ENCODE measurements around the gene WDFY3. TPM values are rescaled to one million over a fixed set of nuclear protein-coding genes. Genes with fewer than 3 reads are reported as not detected.

WDFY3 gene
- polyA plus RNA-seq, 1 donor (not counting 4 experiments of a cell fraction or from before 2014, with no cell fraction given): 28.5 TPM

DNA sequence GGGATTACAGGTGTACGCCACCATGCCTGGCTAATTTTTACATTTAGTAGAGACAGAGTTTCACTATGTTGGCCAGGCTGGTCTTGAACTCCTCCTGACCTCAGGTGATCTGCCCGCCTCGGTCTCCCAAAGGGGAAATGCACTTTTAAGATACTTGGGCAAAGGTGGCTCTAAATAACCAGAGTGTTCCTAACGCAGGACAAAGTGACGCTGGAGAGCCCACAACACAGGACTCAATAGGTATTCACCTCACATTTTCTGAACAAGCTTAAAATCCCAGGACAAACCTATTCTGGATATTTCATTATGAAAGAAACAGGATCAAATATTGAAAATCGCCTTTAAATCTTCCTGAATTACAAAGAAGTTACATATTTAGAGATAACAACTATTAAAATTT lies 69.0 kb downstream of the WDFY3 start:
- Histone ChIP-seq H3K4me2 (ENCODE audit: control insufficient read depth, extremely low read depth, insufficient read depth, low read depth, low read length) (no peak overlapping the region), H3K79me2 (ENCODE audit: control insufficient read depth, insufficient read depth, low read length) (peaks cover 7% of the 10 kb centered on the region), H3K9ac (ENCODE audit: control insufficient read depth, extremely low read depth, insufficient read depth, low read length) (no peak overlapping the region), H3K4me3 (ENCODE audit: control insufficient read depth in 2 of 3, extremely low read depth in 1 of 3, insufficient read depth in 2 of 3, low read depth in 1 of 3, low read length in 3 of 3) (no peak overlapping the region), H3K36me3 (ENCODE audit: control insufficient read depth in 2 of 2, extremely low read depth in 1 of 2, insufficient read depth in 2 of 2, low read length in 2 of 2) (peaks cover 0 to 5% of the 10 kb centered on the region in 2 experiments), H3K9me3 (ENCODE audit: control insufficient read depth, low read depth, low read length) (no peaks in the 10 kb centered on the region), H2AFZ (ENCODE audit: control insufficient read depth, low read length) (no peak overlapping the region), H3K9me1 (ENCODE audit: control insufficient read depth, extremely low read depth, insufficient read depth, low read length) (no peaks in the 10 kb centered on the region), H3K4me1 (ENCODE audit: control insufficient read depth, extremely low read depth, insufficient read depth, low read length) (no peaks in the 10 kb centered on the region), H3K27me3 (ENCODE audit: control insufficient read depth, extremely low read depth, insufficient read depth, low read length) (no peaks in the 10 kb centered on the region), H3K27ac (ENCODE audit: control insufficient read depth, insufficient read depth, low read length) (no peak overlapping the region), H4K20me1 (ENCODE audit: control insufficient read depth, extremely low read depth, insufficient read depth, low read length) (no peaks in the 10 kb centered on the region)
- dilution Hi-C loops (cut with MboI; ENCODE audit: extremely low pct_ligation_motif_present, low sequenced_read_pairs): no loop called here
- FAIRE-seq (no peak), DNase-seq (ENCODE audit: low read depth, low spot score) (no peak)
- no peak for TF ChIP-seq EZH2 (IDR thresholded peaks at IDR 0.05; ENCODE audit: low read length)
- TF ChIP-seq, protein P1, sequence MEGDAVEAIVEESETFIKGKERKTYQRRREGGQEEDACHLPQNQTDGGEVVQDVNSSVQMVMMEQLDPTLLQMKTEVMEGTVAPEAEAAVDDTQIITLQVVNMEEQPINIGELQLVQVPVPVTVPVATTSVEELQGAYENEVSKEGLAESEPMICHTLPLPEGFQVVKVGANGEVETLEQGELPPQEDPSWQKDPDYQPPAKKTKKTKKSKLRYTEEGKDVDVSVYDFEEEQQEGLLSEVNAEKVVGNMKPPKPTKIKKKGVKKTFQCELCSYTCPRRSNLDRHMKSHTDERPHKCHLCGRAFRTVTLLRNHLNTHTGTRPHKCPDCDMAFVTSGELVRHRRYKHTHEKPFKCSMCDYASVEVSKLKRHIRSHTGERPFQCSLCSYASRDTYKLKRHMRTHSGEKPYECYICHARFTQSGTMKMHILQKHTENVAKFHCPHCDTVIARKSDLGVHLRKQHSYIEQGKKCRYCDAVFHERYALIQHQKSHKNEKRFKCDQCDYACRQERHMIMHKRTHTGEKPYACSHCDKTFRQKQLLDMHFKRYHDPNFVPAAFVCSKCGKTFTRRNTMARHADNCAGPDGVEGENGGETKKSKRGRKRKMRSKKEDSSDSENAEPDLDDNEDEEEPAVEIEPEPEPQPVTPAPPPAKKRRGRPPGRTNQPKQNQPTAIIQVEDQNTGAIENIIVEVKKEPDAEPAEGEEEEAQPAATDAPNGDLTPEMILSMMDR (optimal IDR thresholded peaks at IDR 0.05 in 1 of 3, IDR thresholded peaks at IDR 0.05 in 1 of 3, conservative IDR thresholded peaks at IDR 0.05 in 1 of 3; ENCODE audit: extremely low read depth in 1 of 3, insufficient read depth in 2 of 3, low read length in 3 of 3): no peak

DNA sequence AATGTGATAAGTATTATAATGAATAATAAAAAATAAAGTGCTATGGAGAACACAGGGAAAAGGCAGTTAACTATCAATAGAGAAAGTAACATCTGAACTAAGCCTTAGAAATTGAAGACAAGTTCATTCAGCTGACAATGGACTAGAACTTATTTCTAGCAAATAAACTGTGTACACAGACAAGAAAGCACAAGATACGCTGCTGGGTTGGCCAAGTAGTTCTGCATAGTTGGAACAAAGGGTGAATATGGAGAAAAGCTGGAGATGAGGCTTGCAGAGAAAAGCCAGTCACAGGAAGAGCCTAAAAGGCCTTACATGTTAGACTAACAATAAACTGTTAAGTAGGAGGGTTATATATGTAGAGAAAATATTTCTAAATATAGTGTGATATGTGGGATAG lies 71.2 kb downstream of the WDFY3 start:
- no peaks in the 10 kb centered on the region for H3K9me3 ChIP-seq (ENCODE audit: control insufficient read depth, low read depth, low read length)
- H3K79me2 ChIP-seq (ENCODE audit: control insufficient read depth, insufficient read depth, low read length): peaks cover 3% of the 10 kb centered on the region
- FAIRE-seq: no peak

More for the DNA sequence above, 71.2 kb downstream of the WDFY3 start:
- Histone ChIP-seq H3K4me1 (ENCODE audit: control insufficient read depth, extremely low read depth, insufficient read depth, low read length) (no peaks in the 10 kb centered on the region), H3K36me3 (ENCODE audit: control insufficient read depth in 2 of 2, extremely low read depth in 1 of 2, insufficient read depth in 2 of 2, low read length in 2 of 2) (peaks cover 0 to 5% of the 10 kb centered on the region in 2 experiments), H3K9ac (ENCODE audit: control insufficient read depth, extremely low read depth, insufficient read depth, low read length) (no peak overlapping the region), H4K20me1 (ENCODE audit: control insufficient read depth, extremely low read depth, insufficient read depth, low read length) (no peaks in the 10 kb centered on the region), H2AFZ (ENCODE audit: control insufficient read depth, low read length) (no peak overlapping the region), H3K4me3 (ENCODE audit: control insufficient read depth in 2 of 3, extremely low read depth in 1 of 3, insufficient read depth in 2 of 3, low read depth in 1 of 3, low read length in 3 of 3) (no peak overlapping the region), H3K9me1 (ENCODE audit: control insufficient read depth, extremely low read depth, insufficient read depth, low read length) (no peaks in the 10 kb centered on the region), H3K27me3 (ENCODE audit: control insufficient read depth, extremely low read depth, insufficient read depth, low read length) (no peaks in the 10 kb centered on the region), H3K4me2 (ENCODE audit: control insufficient read depth, extremely low read depth, insufficient read depth, low read depth, low read length) (no peak overlapping the region), H3K27ac (ENCODE audit: control insufficient read depth, insufficient read depth, low read length) (no peak overlapping the region)
- no peak for DNase-seq (ENCODE audit: low read depth, low spot score)
- no peak for TF ChIP-seq EZH2 (IDR thresholded peaks at IDR 0.05; ENCODE audit: low read length)
- TF ChIP-seq, protein P1 (optimal IDR thresholded peaks at IDR 0.05 in 1 of 3, IDR thresholded peaks at IDR 0.05 in 1 of 3, conservative IDR thresholded peaks at IDR 0.05 in 1 of 3; ENCODE audit: extremely low read depth in 1 of 3, insufficient read depth in 2 of 3, low read length in 3 of 3): no peak
- dilution Hi-C loops (cut with MboI; ENCODE audit: extremely low pct_ligation_motif_present, low sequenced_read_pairs): no loop called here
